Aorta (tissue), 5 donors: Measurements from ENCODE around the gene RAB31. TPM values are rescaled to one million over a fixed set of nuclear protein-coding genes. Genes with fewer than 3 reads are reported as not detected.
A peak's percentile ranks its signal among the peaks of the same experiment; 100 is the strongest.
"Not testable (repeated sequence)": the region's sequence is repeated elsewhere in the genome, so short reads cannot be mapped to it uniquely, and the experiment has no call there.

Experiments used
- ATAC-seq: fragments of 200-7000 bp; cut with Tn5 transposase; one replicate; pipeline ENCODE4 v1.9.1; 2022; ENCODE audit warnings: moderate library complexity; ENCODE audit not compliant: low FRiP score
- DNase-seq, 2 donors: peaks; one replicate each; pipeline ENCODE4 v3.0.0-alpha.2; 2020
- H3K27ac ChIP-seq, 2 donors: one replicate each; pipeline ENCODE4 v1.5.1; 2013; ENCODE audit warnings: low read length in 2 of 2, mild to moderate bottlenecking in 2 of 2, moderate library complexity in 2 of 2, control low read depth in 1 of 2, inconsistent platforms in 1 of 2, low read depth in 1 of 2
- H3K27me3 ChIP-seq, 2 donors: one replicate each; pipeline ENCODE4 v1.6.1; 2013; ENCODE audit warnings: control low read depth in 1 of 2, low read length in 1 of 2, mild to moderate bottlenecking in 1 of 2, moderate library complexity in 1 of 2; ENCODE audit not compliant: insufficient read depth in 2 of 2, control insufficient read depth in 1 of 2
- H3K36me3 ChIP-seq, 2 donors: one replicate each; pipeline ENCODE4 v1.6.1; 2013; ENCODE audit warnings: control low read depth in 1 of 2, low read length in 1 of 2, mild to moderate bottlenecking in 1 of 2; ENCODE audit not compliant: insufficient read depth in 2 of 2, control insufficient read depth in 1 of 2
- H3K4me1 ChIP-seq, 2 donors: one replicate each; pipeline ENCODE4 v1.6.1; 2013; ENCODE audit warnings: low read length in 2 of 2, control low read depth in 1 of 2, mild to moderate bottlenecking in 1 of 2, moderate library complexity in 1 of 2; ENCODE audit not compliant: insufficient read depth in 2 of 2, control insufficient read depth in 1 of 2
- H3K4me3 ChIP-seq, 2 donors: one replicate each; pipeline ENCODE4 v1.5.1; 2013; ENCODE audit warnings: low read length in 2 of 2, control low read depth in 1 of 2, mild to moderate bottlenecking in 1 of 2
- H3K9me3 ChIP-seq: one replicate; pipeline ENCODE4 v1.6.1; 2013; ENCODE audit warnings: mild to moderate bottlenecking, low read length; ENCODE audit not compliant: control insufficient read depth
- WGBS, 2 donors: extraction: QIAGEN DNeasy Blood & Tissue Kit; methylation state at CpG; one replicate each; pipeline ENCODE4 v1.1.7; 2013; 5-methylcytosine and 5-hydroxymethylcytosine counted together
- intact Hi-C, 2 donors: fragments of 100-400 bp; cut with DNase I; formaldehyde crosslinking; loops; one replicate each; pipeline versions ENCODE4 v1.14.2 to v1.15.0; 2022
- polyA plus RNA-seq, 2 donors: library from polyadenylated mRNA; stranded (reverse); fragments of 200-250 nt; gene quantifications; one replicate each; pipeline ENCODE4 v1.2.3, GENCODE V29; 2013
- total RNA-seq, 2 donors: library from RNA; stranded (reverse); fragmentation: NEBNext Ultra II Directional; extraction: Animal tissue kit (Norgen Biotek cat#: 25700); gene quantifications; one replicate each; pipeline ENCODE4 v1.2.1, GENCODE V29; 2021
- donor health status: healthy with polysubstance abuse.
- donor health status: Bipolar disorder and iron deficiency.
- donor health status: DM: no; HTN: no; CAD: no.
- donor health status: DM: no; HTN: no; CAD: no.
- donor health status: DM: yes; HTN: yes; CAD: no.

RAB31 gene
- total and polyA plus RNA-seq, 4 donors: 57.6 to 145 (median 90.8) TPM

DNA sequence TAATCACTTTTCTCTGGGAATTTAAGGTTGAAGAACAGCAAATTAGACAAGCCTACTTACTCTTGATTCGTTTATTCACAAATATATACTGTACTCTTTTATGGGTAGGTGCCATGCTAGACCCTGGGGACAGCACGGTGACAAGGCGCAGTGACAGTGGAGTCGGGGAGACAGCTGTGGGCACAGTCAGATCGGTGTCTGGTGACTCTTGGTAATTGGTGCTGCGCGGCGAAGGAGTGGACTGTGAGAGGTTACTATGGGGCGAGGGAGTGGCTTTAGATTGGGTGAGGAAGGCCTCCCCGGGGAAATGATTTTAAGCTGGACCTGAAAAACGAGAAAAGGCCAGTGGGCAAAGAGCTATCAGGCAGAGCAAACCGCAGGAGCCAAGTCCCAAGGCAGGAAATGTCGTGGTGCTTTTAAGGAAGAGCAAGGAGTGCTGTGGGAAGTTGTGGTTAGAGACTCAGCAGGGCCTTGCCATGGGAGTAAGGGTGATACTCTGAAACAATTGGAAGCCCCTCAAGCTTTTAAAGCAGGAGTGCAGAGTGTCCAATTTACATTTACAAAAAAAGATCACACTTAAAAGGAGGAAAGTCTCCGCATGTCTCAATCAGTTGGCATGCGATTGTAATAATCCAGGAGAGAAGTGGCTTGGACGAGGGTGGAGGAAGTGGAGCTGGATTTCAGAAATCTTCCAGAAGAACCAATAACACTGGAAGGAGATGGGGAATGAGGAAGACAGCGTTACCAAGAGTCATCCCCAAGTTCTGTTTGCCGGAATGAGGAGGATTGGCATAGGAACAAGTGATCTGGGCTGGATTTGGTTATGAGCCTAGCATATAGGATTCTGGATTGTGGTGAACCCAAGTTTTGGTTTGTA lies 141.5 kb downstream of the RAB31 start:
- ATAC-seq: no peak
- peaks cover 0 to 6% of the 10 kb centered on the region in 2 donors for H3K4me1 ChIP-seq
- intact Hi-C loops: no loop called here

DNA sequence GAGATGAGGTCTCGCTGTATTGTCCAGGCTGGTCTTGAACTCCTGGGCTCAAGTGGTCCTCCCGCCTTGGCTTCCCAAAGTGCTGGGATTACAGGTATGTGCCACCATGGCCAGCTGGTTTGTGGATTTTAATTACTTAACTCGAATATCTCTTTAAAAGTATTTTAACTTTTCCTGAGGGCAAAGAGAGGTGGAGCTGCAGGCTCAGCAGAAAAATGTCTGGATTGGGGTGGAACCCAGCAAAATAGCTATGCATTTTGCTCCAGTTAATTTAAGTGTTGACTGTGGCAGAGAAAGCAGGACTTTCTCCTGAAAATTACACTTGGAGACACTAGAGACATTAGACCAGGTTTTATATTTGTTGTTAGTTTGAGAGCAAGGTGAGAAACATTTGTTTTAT lies 142.2 kb downstream of the RAB31 start:
- WGBS, 2 donors: 83 to 86% methylated on average over 3 of the region's 3 CpGs
- no peaks in the 10 kb centered on the region for H3K9me3 ChIP-seq
- no peak for ATAC-seq
- H3K27me3 ChIP-seq: no peaks in the 10 kb centered on the region
- peaks cover 0 to 6% of the 10 kb centered on the region in 2 donors for H3K4me1 ChIP-seq
- intact Hi-C loops: no loop called here
- no peak for DNase-seq
- no peak overlapping the region for H3K27ac ChIP-seq
- no peaks in the 10 kb centered on the region for H3K36me3 ChIP-seq
- no peak overlapping the region for H3K4me3 ChIP-seq

More for the DNA sequence above, 141.5 kb downstream of the RAB31 start:
- no peaks in the 10 kb centered on the region for H3K27me3 ChIP-seq
- no peaks in the 10 kb centered on the region for H3K36me3 ChIP-seq
- peak in 1 of 2 donors; percentile 80 for DNase-seq
- 82 to 85% methylated on average over 18 of the region's 18 CpGs for WGBS, 2 donors
- no peak overlapping the region for H3K27ac ChIP-seq
- no peak overlapping the region for H3K4me3 ChIP-seq
- no peaks in the 10 kb centered on the region for H3K9me3 ChIP-seq

DNA sequence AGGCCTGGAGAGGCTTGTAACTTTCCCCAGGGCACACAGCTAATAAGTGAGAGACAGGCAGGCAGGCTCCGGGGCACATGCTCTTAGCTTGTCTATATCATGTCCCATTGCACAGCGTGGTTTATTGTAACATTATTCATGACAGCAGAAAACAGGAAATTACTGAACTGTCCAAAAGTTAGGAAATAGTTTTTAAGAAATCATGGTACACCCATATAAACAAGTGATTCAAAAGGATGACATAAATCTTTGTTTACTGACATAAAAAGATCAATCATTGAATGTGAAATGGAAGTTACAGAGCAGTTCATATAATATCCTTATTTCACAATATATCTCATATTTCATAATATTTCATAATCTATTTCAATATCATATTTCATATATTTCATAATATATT lies 143.4 kb downstream of the RAB31 start:
- H3K4me1 ChIP-seq: peaks cover 0 to 6% of the 10 kb centered on the region in 2 donors
- H3K27ac ChIP-seq: no peak overlapping the region
- intact Hi-C loops: no loop called here
- H3K9me3 ChIP-seq: no peaks in the 10 kb centered on the region
- no peaks in the 10 kb centered on the region for H3K27me3 ChIP-seq
- H3K36me3 ChIP-seq: no peaks in the 10 kb centered on the region
- ATAC-seq (no peak), DNase-seq (no peak)
- 85 to 93% methylated on average over 2 of the region's 2 CpGs for WGBS, 2 donors
- no peak overlapping the region for H3K4me3 ChIP-seq

DNA sequence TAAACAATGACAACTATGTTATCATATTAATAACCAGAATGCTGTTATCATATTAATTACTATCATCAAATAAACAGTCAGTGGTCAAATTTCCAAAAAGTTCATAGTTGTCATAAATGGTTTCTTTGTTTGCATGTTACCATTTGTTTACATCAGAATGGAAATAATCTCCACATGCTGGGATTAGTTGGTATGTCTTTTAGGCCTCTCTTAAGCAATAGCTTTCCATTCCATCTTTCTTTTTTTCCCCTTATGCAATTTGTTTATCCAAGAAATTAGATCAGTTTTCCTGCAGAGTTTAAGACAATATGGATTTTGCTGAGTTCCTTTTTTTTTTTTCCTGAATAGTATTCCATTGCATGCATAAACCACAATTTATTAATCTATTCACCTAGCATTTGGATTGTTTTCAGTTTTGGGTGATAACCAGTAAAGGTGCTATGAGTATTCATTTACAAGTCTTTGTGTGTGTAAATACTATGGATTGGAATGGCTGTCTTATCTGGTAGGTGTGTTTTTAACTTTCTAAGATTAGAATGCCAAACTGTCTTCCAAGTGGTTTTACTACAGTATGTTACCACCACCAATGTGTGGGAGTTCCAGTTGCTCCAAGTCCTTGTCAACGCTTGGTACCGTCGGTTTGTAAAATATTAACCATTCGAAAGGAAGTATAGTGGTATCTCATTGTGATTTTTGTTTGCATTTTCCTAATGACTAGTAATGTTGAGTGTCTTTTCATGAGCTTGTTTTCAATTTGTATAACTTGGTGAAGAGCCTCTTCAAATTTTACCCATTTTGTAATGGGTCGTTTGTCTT lies 144.4 kb downstream of the RAB31 start:
- no peaks in the 10 kb centered on the region for H3K9me3 ChIP-seq
- peaks cover 0 to 6% of the 10 kb centered on the region in 2 donors for H3K4me1 ChIP-seq
- intact Hi-C loops: no loop called here
- no peak overlapping the region for H3K4me3 ChIP-seq
- WGBS, 2 donors: 95% methylated on average over 5 of the region's 5 CpGs
- no peak overlapping the region for H3K27ac ChIP-seq
- H3K27me3 ChIP-seq: no peaks in the 10 kb centered on the region
- no peak for ATAC-seq
- DNase-seq: no peak
- H3K36me3 ChIP-seq: no peaks in the 10 kb centered on the region

DNA sequence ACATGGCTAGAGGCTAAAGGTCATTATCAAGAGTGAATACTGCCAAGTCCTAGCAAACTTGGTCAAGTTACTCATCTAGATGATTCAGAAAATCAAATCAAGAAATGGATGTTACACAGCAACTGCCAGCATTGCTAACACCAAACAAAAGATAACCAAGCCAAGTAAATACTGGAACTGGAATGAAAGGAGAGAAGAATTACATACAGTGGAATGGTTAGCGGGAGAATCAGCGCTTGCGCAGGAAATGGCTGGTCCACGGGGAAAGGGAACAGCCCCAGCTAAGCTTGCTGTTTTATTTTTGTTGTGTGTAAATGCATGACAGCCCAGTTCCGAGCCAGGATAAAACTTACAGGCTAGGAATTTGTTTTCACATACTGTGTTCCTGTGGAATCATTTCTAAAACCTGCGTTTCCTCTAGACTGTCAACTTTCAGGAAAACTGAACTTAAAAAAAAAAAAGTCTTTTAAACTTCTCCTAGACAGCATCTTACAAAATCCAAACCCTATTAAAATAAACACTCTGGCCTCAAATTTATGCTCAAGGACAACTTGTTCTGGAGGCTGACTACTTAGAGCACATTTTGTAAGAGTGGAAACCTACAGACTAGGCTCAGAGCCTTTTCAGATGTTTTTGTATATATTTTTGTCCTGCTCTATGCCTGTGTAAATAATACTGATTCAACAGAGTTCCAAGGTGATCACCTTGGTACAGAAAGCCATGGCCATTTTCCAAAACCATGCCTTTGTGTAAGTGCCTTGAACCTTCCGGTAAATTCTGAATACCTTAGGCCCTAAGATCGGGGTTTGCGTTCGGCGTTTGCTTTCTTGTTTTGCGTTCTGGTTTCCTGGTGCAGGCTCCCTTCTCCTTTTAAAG lies 146.9 kb downstream of the RAB31 start:
- Histone ChIP-seq H3K9me3 (no peaks in the 10 kb centered on the region), H3K36me3 (peaks cover 0 to 3% of the 10 kb centered on the region in 2 donors), H3K4me3 (no peak overlapping the region), H3K27ac (peak overlapping the region; percentile 85 to 97), H3K4me1 (no peaks in the 10 kb centered on the region), H3K27me3 (no peaks in the 10 kb centered on the region)
- intact Hi-C loops: no loop called here
- 56 to 58% methylated on average over 12 of the region's 12 CpGs for WGBS, 2 donors
- ATAC-seq (no peak), DNase-seq (no peak)

DNA sequence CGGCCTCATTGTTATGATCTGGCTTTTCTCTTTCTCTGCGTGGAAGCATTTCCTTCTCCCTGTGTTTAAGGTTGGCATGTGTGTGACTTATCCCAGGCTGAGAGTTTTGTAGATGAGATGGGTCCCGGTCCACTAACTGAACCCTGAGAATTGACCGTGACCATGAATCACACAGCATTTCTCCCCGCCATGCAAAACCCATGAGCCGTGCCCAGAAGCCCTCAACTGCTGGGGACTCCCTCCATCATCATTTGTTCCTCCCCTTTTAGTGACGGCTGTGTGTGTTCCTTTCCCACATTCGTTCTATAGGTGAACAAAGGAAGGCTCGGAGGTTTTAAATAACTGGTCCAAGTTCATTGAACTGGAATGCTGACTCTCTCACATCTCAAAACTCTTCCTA lies 147.6 kb downstream of the RAB31 start:
- 73 to 80% methylated on average over 9 of the region's 9 CpGs for WGBS, 2 donors
- H3K4me3 ChIP-seq: no peak overlapping the region
- DNase-seq (no peak), ATAC-seq (no peak)
- H3K4me1 ChIP-seq: no peaks in the 10 kb centered on the region
- H3K27ac ChIP-seq: peak overlapping the region; percentile 85 to 97
- no peaks in the 10 kb centered on the region for H3K27me3 ChIP-seq
- H3K36me3 ChIP-seq: peaks cover 0 to 3% of the 10 kb centered on the region in 2 donors
- intact Hi-C loops: no loop called here
- no peaks in the 10 kb centered on the region for H3K9me3 ChIP-seq

DNA sequence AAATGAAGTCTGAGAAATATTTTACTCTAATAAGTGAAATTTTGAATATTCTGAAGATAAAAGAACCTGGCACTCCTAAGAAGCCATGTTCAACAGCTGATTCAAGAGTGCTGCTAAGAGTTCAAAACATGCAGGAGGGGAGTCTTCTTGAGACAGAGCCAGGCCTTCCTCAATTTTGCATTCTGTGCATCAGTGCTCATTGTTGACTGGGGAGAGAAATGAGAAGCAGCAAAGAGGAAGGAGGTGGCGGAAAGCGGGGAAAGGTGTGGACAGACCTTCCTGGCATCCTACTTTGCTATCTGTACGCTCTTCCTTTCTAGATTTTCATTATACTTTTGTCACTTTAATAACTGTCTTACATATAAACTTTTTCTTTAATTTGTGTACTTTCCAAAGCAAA lies 148.0 kb downstream of the RAB31 start:
- H3K9me3 ChIP-seq: no peaks in the 10 kb centered on the region
- no peaks in the 10 kb centered on the region for H3K27me3 ChIP-seq
- H3K4me1 ChIP-seq: no peaks in the 10 kb centered on the region
- ATAC-seq (no peak), DNase-seq (no peak)
- H3K27ac ChIP-seq: peak overlapping the region; percentile 74 to 85
- peaks cover 0 to 7% of the 10 kb centered on the region in 2 donors for H3K36me3 ChIP-seq
- H3K4me3 ChIP-seq: no peak overlapping the region
- intact Hi-C loops: no loop called here
- WGBS, 2 donors: 94 to 98% methylated on average over 3 of the region's 3 CpGs

DNA sequence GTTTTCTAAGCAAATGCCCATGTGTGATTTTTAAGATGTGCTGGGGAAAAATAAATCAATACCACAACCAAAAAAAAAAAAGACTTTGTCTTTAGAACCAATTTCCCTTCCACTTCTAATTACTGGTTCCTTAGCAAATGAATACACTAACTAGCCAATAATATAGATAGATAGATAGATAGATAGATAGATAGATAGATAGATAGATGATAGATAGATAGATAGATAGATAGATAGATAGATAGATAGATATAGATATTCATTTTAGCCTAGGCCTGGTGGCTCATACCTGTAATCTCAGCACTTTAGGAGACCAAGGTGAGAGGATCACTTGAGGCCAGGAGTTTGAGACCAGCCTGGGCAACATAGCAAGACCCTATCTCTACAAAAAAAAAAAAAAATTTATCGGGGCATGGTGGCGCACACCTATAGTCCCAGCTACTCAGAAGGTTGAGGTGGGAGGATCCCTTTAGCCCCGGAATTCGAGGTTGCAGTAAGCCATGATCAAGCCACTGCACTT lies 149.4 kb downstream of the RAB31 start:
- H3K27me3 ChIP-seq, intact Hi-C loops, H3K4me3 ChIP-seq, H3K9me3 ChIP-seq, H3K27ac ChIP-seq, ATAC-seq, H3K4me1 ChIP-seq, DNase-seq: not testable (repeated sequence)
- H3K36me3 ChIP-seq: peaks cover 0 to 11% of the 10 kb centered on the region in 2 donors
- 97 to 100% methylated on average over 4 of the region's 4 CpGs for WGBS, 2 donors
